ENCODE measurements around the gene MCTP1.

DNA sequence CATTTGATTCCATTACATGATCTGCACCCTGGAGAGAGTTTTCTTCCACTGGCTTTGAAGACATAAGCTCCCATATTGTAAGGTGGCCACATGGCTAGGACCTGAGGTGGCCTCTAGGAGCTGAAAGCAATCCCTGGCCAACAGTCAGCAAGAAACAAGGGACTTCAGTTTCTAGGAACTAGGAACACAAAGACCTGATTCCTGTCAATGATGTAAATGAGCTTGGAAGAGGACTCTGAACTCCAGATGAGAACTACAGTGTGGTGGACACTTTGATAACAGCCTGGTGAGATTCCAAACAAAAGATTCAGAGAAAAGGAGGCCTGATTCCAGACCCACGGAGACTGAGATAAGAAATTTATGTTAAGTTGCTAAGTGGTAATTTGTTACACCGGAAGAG is 129.0 kb downstream of the MCTP1 start:
- TF ChIP-seq, protein P1, sequence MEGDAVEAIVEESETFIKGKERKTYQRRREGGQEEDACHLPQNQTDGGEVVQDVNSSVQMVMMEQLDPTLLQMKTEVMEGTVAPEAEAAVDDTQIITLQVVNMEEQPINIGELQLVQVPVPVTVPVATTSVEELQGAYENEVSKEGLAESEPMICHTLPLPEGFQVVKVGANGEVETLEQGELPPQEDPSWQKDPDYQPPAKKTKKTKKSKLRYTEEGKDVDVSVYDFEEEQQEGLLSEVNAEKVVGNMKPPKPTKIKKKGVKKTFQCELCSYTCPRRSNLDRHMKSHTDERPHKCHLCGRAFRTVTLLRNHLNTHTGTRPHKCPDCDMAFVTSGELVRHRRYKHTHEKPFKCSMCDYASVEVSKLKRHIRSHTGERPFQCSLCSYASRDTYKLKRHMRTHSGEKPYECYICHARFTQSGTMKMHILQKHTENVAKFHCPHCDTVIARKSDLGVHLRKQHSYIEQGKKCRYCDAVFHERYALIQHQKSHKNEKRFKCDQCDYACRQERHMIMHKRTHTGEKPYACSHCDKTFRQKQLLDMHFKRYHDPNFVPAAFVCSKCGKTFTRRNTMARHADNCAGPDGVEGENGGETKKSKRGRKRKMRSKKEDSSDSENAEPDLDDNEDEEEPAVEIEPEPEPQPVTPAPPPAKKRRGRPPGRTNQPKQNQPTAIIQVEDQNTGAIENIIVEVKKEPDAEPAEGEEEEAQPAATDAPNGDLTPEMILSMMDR (IDR thresholded peaks at IDR 0.05): no peak
- no peak for TF ChIP-seq POLR2A (IDR thresholded peaks at IDR 0.05)
